H1 (cell line): ENCODE measurements around the gene BCL2L13. TPM values are rescaled to one million over a fixed set of nuclear protein-coding genes. Genes with fewer than 3 reads are reported as not detected.

ENCODE experiments used
- BACH1 ChIP-seq: IDR thresholded peaks from 2 replicates; pipeline ENCODE4 v1.6.1; 2012; ENCODE audit warnings: low read length, improper control_type of control experiment
- TEAD4 ChIP-seq: IDR thresholded peaks from 2 replicates; pipeline ENCODE4 v1.6.1; 2012; ENCODE audit warnings: low read depth, low read length, inconsistent platforms, mixed read lengths
- polyA plus RNA-seq, 7 experiments: library from polyadenylated mRNA; depleted of rRNA in 3 of 7; stranded (reverse) in 5 of 7; unstranded in 2 of 7; fragments of >200 nt in 5 of 7; fragments of 200-250 nt in 2 of 7; gene quantifications; 1 replicate in 5 of 7; 2 replicates in 1 of 7; 4 replicates in 1 of 7; pipeline versions ENCODE4 v1.2.1 to v1.2.3, GENCODE V29; 2011 to 2013; ENCODE audit warnings: missing spikeins in 2 of 7, mixed read lengths in 2 of 7
- total RNA-seq: library from RNA; stranded (reverse); fragmentation: NEBNext Ultra II Directional; extraction: Animal tissue kit (Norgen Biotek cat#: 25700); gene quantifications from 2 replicates; pipeline ENCODE4 v1.2.1, GENCODE V29; 2021

Gene BCL2L13
- total and polyA plus RNA-seq, 2 of the 8 experiments (the other 6 are each of a cell fraction or from before 2014, with no cell fraction given) = 20.7 to 35.0 TPM

DNA sequence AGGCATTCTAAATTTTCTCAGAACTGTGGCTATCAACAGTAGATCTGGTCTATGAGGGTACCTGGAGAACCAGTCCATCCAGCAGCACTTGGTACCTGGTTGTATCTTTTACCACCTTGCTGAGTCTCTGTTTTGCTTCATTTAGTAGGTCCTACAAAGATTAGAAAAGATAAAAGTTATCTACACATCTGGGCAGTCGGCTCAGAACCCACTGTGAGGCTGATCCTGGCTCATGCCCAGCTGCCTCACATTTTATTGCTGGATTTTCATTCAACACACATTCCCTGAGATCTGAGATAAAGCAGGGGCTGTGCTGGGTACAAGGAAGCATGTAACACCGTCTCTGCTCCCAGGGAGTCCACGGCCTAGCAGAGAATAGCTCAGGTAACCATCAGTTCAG is 37.5 kb upstream of the BCL2L13 start (continued):
- no peak for TF ChIP-seq TEAD4
- TF ChIP-seq BACH1 = no peak
